HK-2 (cell line): ENCODE results near the gene MIPOL1.
"Not testable (repeated sequence)": the region's sequence is repeated elsewhere in the genome, so short reads cannot be mapped to it uniquely, and the experiment has no call there.

Experiments
- DNase-seq: peaks from one replicate; pipeline ENCODE4 v3.0.0-alpha.2; 2018; ENCODE audit not compliant: unreplicated experiment

MIPOL1 gene

DNA sequence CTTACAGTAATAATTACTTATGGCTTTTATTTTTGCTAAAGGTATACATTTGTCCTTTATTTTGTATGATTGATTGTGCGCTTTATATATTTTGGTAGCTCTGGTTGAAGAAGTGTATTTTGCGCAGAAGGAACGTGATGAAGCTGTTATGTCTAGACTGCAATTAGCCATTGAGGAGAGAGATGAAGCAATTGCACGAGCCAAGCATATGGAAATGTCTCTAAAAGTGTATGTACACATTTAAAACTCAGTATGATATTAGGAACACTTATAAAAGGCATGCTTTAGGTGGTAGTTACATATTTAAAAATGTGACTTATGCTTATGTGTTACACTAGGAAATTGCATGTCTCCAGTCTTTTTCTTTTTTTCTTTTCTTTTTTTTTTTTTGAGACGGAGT lies 87.5 kb downstream of the MIPOL1 start:
- DNase-seq: no peak

DNA sequence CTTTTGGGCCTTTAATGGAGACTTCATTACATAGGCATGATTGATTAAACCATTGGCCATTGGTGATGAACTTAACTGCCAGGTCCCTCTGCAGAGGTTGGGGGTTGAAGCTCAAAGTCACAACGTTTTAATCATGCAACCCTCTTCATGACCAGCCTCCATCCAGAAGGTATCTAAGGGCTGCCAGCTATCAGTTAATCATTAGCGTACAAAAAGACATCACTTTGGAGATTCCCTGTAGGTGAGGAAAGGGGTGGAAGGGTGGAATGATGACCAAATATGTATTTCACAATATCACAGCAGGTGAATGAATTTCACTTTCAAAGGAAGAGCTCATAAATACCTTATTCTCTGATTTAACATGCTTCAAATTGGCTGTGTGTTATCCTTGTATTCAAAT lies 92.0 kb downstream of the MIPOL1 start:
- DNase-seq: no peak

DNA sequence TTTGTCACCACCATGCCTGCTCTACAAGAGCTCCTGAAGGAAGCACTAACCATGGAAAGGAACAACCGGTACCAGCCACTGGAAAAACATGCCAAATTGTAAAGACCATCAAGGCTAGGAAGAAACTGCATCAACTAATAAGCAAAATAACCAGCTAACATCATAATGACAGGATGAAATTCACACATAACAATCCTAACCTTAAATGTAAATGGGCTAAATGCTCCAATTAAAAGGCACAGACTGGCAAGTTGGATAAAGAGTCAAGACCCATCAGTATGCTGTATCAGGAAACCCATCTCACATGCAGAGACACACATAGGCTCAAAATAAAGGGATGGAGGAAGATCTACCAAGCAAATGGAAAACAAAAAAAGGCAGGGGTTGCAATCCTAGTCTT lies 97.5 kb downstream of the MIPOL1 start:
- DNase-seq: not testable (repeated sequence)

DNA sequence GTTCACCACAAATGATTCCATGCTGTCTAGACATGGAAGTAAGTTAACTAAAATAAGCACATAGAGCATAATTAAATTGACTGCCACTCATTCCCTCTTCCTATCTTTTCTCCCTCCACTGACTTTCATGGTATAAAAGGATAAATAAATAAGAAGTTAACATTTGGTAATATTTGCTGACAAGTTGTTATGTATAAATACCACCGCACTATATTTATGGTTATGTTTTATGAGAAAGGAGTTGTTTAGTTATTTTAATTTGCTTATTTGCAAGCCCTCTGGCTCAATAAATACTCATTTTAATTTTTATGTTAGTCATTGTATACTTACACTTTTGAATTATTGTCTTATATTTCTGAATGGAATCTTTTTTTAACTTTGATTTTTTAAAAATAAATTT lies 113.5 kb downstream of the MIPOL1 start:
- DNase-seq: no peak

DNA sequence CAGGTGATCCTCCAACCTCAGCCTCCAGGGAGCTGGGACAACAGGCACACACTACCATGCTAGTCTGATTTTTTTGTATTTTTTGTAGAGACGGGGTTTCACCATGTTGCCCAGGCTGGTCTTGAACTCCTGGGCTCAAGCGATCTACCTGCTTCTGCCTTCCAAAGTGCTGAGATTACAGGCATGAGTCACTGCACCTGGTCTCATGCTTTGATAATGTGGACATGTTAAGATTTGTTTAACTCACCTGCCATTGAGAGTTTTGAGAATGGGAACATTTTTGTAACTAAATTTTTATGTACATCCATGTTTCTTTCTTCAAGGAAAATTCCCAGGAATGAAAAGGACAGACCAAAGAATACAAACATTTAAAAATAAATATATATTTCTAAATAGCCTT lies 121.2 kb downstream of the MIPOL1 start:
- no peak for DNase-seq

DNA sequence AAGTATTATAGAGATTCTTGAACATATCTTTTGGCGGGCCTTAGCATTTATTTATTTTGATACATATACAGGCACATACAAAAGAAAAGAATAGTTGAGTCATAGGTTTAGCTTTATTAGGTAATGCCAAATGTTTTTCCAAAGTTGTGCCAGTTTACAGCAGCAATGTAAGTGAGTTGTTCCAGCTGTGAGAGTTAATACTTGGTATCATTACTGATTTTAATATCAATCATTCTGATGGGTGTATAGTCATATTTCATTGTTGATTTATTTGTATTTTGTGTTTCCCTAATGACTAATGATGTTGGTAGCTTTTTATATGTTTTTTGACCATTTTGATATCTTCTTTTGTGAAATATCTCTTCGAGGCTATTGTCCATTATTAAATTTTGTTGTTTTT lies 122.4 kb downstream of the MIPOL1 start:
- DNase-seq: no peak

DNA sequence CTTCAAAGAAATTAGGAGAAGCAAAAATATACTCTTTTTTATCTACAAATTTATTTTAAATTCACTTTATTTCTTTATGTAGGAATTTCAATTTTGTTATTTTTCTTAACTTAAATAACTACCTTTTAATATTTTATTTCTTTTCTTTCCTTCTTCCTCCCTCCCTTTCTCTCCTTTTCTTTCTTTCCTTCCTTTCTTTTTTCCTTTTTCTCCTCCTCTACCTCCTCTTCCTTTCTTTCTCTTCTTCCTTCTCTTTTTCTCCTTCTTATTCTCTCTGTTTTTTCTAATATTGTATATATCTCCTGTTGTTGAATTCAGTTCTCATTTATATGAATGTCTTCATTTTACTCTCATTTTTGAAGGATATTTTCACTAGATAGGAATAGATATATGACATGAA lies 127.6 kb downstream of the MIPOL1 start:
- no peak for DNase-seq

DNA sequence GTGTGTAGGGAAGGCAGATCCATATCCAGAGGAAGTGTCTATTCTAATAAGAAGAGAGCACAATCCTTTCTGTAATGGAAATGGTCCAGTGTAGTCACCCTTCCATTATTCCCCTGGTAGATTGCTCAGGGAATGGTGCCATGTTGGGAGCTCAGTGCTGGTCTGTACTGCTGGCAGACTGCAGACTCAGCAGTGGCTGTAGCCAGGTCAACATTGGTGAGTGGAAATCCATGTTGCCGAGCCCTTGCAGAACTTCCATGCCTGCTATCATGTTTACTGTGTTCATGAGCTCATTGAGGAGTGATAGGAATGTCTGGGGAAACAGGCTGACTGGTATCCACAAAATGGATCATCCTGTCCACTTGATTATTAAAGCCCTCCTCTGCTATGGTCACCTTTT lies 128.7 kb downstream of the MIPOL1 start:
- no peak for DNase-seq

DNA sequence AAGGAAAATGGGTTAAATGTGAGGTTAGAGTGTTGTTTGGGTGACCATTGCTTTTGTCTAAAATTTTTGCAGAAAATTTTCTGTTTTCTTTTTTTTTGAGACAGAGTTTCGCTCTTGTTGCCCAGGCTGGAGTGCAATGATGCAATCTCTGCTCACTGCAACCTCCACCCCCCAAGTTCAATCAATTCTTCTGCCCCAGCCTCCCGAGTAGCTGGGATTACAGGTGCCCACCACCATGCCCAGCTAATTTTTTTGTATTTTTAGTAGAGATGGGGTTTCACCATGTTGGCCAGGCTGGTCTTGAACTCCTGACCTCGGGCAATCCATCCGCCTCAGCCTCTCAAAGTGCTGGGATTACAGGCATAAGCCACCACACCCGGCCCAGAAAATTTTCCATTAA lies 130.2 kb downstream of the MIPOL1 start:
- not testable (repeated sequence) for DNase-seq

DNA sequence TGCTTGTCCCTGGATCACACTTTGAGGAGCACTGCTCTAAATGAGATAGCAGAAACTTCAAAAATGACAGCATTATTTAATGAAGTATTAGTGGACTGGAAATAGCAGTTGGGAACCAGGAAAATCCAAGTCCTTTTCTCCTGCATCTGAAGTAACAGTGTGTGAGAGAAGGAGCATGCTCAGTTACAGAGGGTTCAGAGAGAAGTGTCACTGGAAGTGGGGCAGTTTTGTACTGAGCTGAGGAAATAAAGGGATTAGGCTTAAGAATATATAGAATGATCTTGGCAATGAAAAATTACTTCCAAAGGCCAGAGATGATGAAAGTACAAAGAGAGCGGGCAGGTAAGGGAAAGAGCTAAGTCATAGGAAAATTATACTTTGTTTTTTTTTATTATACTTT lies 130.9 kb downstream of the MIPOL1 start:
- DNase-seq: no peak

DNA sequence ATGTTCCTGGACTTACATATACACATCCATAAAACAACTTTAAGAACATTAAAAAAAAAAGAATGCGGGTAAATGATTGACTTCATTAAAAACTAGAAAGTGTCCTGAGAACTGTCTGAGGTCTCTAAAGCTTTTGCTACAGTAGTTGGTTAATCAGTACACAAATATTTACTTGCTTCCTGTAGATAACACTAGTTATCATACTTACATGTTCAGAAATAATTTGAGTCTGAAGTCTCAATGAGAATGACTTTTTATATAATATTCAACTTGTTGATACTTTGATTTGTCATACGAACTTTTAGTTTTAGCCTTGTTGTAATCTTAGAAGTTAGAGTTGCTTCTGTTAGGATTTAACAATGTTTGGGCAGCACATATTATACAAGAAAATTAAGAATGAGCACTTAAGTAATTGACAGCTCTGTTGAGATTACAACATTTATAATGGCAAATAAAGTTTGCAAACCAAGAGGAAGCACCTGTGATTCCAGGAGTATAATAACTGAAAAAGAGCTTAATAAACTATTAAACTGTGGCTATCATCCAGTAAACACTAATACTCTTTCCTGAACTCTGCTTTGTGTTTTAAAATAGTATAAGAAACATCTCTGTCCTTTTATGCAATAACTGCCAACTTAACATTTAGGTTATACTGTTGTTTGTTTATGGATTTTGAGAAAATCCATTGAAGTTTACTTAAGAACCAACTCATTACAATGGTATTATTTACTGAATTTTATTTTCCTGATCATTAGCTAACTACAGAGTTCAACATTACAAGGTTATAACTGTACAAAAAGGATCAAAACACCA lies 131.7 kb downstream of the MIPOL1 start:
- DNase-seq: no peak

DNA sequence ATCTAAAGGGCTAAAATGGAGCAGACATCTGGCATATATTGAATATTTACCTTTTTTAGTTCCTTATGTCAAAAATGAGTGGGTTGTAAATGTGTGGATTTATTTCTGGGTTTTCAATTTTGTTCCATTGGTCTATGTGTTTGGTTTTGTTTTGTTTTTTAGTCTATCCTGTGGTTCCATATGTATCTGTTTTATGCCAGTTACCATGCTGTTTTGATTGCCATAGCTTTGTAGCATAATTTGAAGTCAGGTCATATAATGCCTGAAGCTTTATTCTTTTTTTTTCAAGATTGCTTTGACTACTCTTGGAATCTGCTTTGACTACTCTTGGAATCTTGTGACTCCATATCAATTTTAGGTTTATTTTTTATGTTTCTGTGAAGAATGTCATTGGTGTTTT lies 133.2 kb downstream of the MIPOL1 start:
- DNase-seq: no peak

DNA sequence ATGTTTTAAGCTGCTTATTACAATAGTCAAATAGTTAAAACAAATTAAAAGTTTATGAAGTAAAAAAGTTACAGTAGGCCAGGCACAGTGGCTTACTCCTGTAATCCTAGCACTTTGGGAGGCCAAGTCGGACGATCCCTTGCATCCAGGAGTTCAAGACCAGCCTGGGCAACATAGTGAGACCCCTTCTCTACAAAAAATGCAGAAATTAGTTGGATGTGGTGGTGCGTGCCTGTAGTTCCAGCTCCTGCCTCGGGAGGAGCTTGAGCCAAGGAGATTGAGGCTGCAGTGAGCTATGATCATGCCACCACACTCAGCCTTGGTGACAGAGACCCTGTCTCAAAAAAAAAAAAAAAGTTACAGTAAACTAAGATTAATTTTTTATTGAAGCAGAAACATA lies 142.6 kb downstream of the MIPOL1 start:
- DNase-seq: no peak

DNA sequence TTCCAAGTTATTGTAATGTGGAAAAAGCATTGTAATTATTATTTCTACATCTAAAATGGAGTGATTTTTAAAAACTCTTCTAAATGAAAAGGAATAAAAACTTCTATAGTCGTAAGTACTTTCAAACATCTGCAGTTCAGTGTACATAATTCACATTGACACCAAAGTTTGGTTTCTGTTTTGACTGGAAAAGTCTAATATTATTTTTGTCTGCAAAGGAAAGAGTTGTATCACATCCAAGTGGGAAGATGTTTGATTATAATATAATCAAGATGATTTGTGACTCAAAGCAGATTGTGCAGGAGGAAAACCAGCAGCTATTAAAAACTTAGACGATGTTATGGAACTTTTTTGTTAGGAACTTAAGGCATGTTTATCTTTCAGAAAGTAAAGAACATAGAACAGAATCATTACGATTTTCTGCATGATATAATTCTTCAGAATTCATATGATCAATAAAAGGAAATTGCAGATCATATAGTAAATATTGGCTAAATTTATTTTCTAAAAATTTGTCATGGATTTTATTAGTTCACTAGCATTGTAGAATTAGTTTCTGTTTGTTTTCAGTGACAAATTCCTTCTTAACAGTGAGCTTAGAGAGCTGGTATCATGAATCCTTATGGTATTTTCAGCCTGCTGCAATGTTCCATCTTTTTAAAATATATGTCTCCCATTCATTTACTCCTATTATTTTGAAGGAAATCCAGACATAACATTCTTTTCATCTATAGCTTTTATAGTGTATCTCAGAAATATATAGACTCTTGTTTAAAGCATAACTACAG lies 145.8 kb downstream of the MIPOL1 start:
- DNase-seq: no peak

DNA sequence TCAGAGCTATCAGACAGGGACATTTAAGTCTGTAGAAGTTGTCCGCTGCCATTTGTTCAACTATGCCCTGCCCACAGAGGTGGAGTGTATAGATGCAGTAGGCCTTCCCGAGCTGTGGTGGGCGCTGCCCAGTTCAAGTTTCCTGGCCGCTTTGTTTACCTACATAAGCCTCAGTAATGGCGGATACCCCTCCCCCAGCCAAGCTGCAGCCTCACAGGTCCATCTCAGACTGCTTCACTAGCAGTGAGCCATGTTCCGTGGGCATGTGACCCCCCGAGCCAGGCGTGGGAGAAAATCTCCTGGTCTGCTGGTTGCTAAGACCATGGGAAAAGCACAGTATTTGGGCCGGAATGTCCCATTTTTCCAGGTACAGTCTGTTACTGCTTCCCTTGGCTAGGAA lies 165.9 kb downstream of the MIPOL1 start:
- no peak for DNase-seq

DNA sequence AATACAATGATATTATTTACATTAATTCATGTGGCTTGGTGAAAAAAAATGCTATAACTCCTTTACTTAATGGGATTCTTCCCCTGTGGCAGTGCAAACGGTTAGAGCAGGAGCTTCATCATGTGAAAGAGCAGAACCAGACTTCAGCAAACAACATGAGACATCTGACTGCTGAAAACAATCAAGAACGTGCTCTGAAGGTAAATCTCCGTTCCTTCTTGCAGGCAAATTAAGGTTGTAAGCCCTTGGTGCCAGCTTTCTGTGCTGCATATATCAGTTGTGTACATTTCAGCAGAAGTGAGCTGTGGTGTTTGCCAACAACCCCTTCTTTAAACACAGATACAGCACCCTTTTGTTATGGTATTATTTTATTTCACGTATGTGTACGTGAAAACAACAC lies 171.7 kb downstream of the MIPOL1 start:
- DNase-seq: no peak

DNA sequence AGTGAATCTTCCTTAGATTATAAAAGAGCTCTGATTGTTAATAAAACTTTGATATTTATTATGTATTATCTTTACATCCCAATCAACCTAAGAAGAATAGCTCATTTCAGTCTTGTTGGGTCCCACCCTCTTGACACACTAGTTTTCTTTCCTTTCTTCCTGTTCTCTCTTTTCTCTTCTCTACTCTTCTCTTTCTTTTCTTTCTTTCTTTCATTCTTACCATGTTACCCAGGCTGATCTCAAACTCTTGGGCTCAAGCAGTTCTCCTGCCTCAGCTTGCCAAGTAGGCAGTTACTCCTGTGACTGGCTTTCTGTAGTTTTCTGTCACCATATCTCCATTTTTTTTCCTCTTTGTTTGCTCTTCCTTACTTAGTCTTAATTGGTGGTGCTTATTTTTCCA lies 177.8 kb downstream of the MIPOL1 start:
- DNase-seq: no peak

DNA sequence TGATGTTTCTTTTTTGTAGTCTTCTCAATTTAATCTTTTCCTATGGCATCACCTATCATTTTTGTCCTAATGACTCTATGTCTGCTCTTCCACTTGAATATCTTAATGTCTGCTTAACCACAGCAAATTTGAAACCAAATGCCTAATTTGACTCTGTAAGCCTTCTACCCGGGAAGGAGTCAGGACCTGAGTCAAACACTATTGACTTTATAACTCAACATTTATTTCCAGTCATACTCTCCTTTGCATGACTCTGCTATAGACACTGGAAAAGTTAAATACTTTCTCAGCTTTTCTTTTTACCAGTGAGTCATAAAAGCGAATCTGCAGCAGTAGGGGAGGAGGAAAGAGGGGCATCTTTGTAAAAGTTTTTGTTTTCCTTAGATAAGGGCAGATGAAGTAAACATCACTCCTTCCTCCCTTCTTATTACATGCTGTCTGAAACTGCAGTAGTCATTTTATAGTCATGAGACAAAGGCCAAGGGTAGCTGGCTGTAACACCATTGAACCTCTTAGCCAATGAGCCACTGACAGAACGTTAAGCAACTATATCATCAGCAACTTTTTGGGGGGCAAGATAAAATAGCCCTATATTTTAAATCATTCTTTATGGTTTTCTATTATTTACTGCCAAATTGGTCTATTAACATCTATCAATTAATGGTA lies 179.3 kb downstream of the MIPOL1 start:
- DNase-seq: no peak

DNA sequence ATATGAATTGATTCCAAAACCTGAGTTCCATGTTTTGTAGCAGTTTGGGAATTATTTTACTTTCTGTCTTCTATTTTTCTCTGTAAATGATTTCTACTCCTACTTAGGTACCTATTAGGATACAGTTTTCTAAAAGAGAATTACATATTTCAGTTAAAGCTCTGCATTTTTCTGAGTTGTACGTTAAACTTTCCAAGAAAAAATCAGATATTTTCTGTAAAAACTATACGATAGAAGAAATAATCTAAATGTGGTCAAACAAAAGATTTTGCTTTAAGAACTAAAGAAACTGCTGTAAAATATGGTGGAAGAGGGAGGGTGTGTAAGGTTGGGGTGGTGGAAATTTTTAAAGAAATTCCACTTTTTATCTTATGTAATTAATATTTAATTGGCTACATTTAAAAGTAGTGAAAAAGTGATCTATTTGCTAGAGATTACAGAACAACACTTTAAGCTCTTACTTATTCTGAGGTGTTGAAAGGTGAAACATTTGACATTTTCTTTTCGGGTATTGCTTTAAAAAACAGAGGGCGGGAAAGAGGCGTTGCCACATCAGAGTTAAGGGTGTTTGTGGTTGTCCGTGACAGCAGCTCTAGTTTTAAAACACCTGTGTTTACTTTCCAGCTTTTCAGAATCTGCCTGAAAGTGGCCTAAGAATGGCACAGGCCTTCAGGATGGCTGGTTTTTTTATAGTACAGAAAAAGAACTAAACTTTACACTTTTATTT lies 187.3 kb downstream of the MIPOL1 start:
- no peak for DNase-seq

DNA sequence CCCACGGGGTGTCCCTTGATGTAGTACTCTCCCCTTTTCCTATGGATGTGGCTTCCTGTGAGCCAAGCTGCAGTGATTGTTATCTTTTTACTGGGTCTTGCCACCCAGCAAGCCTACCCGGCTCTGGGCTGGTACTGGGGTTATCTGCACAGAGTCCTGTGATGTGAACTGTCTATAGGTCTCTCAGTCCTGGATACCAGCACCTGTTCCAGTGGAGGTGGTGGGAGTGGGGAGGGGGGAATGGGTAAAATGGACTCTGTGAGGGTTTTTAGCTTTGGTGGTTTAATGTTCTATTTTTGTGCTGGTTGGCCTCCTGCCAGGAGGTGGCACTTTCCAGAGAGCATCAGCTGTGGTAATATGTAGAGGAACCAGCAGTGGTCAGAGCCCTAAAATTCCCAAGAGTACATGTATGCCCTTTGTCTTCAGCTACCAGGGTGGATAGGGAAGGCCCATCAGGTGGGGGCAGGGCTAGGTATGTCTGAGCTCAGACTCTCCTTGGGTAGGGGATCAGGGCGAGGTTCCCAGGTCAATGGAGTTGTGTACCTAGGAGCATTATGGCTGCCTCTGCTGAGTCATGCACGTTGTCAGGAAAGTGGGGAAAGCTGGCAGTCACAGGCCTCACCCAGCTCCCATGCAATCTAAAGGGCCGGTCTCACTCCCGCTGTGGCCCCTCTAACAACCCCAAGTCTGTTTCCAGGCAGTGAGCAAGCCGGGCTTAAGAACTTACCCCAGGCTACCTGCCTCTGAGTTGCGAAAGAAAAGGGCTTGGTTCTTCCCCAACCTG lies 199.6 kb downstream of the MIPOL1 start:
- not testable (repeated sequence) for DNase-seq

DNA sequence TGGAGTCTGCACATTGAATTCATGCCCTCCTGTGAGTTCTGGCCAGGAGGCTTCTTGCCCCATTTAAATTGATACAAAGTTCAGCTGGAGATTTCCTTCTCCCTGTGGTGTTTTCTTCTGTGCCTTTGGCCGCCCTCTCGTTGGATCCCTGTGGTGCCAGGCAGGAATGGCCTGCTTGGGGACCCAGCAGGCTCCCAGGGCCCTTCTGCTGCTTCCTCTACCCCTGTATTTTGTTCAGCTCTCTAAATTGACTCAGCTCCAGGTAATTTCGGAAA lies 200.1 kb downstream of the MIPOL1 start:
- no peak for DNase-seq

DNA sequence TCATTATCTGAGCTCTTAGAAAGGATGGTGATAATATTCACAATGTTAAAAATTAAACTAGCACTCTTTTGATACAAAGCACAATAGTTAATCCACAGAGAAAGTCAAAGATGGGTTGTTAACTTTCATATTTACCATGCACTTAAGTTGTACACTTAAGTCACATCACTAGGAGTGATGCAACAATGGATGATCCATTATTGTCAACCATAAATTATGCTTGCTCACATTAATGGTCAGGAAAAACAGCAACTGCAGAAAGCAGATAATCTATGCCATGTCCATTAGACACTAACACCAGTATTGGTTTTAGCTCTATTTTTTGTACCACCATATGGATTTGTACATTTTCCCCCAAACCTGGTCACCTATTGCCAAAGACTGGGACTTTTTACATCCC lies 201.8 kb downstream of the MIPOL1 start:
- no peak for DNase-seq
